OCI-LY7 (cell line): ENCODE measurements around the gene CAVIN1. TPM values are rescaled to one million over a fixed set of nuclear protein-coding genes. Genes with fewer than 3 reads are reported as not detected.

Source experiments
- BruUV-seq: library from RNA; stranded (reverse); fragments of 400-500 nt; replicated peaks from 2 replicates; lab custom pipeline; 2021; lab: Mats Ljungman, UMichigan
- CTCF ChIA-PET: fragments of 300-600 bp; sonication (Branson Sonifier 250); formaldehyde crosslinking; loops from one replicate; lab custom pipeline; 2022; ENCODE audit warnings: antibody characterized with exemption; ENCODE audit not compliant: unreplicated experiment; lab: Charles Lee
- POLR2A ChIA-PET: fragments of 300-600 bp; sonication (Branson Sonifier 250); formaldehyde crosslinking; loops from one replicate; lab custom pipeline; 2022; ENCODE audit warnings: antibody characterized with exemption; lab: Charles Lee
- DNase-seq: peaks from one replicate; pipeline ENCODE4 v3.0.0-alpha.2; 2015; ENCODE audit warnings: low spot score
- H2AFZ ChIP-seq: fragments of 200-600 bp; sonication (generic), shearing (Covaris generic); 2 replicates; pipeline ENCODE4 v1.6.1; 2014; ENCODE audit warnings: mild to moderate bottlenecking, antibody characterized with exemption, low read length, moderate library complexity
- H3K27ac ChIP-seq: fragments of 200-600 bp; sonication (generic); 2 replicates; pipeline ENCODE4 v1.5.1; 2014; ENCODE audit warnings: mixed run types, low read depth, mild to moderate bottlenecking, moderate library complexity, low read length, inconsistent platforms; ENCODE audit not compliant: poor library complexity, severe bottlenecking
- H3K36me3 ChIP-seq: fragments of 200-600 bp; sonication (generic); 2 replicates; pipeline ENCODE4 v1.6.1; 2014; ENCODE audit warnings: mild to moderate bottlenecking, antibody characterized with exemption, low read length, moderate library complexity, mixed read lengths; ENCODE audit not compliant: insufficient read depth
- H3K4me1 ChIP-seq: fragments of 200-600 bp; sonication (generic); 2 replicates; pipeline ENCODE4 v1.5.1; 2014; ENCODE audit warnings: mild to moderate bottlenecking, low read length; ENCODE audit not compliant: insufficient read depth, poor library complexity, severe bottlenecking
- H3K4me2 ChIP-seq: fragments of 200-600 bp; sonication (generic); 2 replicates; pipeline ENCODE4 v1.6.1; 2014; ENCODE audit warnings: mild to moderate bottlenecking, low read length
- H3K4me3 ChIP-seq: fragments of 200-600 bp; sonication (generic); 2 replicates; pipeline ENCODE4 v1.5.1; 2014; ENCODE audit warnings: mild to moderate bottlenecking, low read depth, low read length; ENCODE audit not compliant: poor library complexity, severe bottlenecking
- H3K79me2 ChIP-seq: fragments of 200-600 bp; sonication (generic); 2 replicates; pipeline ENCODE4 v1.6.1; 2016; ENCODE audit warnings: low read depth, mild to moderate bottlenecking, low read length, moderate library complexity, mixed read lengths; ENCODE audit not compliant: insufficient read depth
- H3K9me2 ChIP-seq: fragments of 200-600 bp; sonication (generic); 2 replicates; pipeline ENCODE4 v1.6.1; 2016; ENCODE audit warnings: mild to moderate bottlenecking, low read length, mixed read lengths; ENCODE audit not compliant: insufficient read depth
- H3K9me3 ChIP-seq: fragments of 200-600 bp; sonication (generic); 2 replicates; pipeline ENCODE4 v1.6.1; 2014; ENCODE audit warnings: mild to moderate bottlenecking, mixed run types, low read length, mixed read lengths
- H4K20me1 ChIP-seq: fragments of 200-600 bp; sonication (generic); 2 replicates; pipeline ENCODE4 v1.6.1; 2014; ENCODE audit warnings: mild to moderate bottlenecking, antibody characterized with exemption, low read length, moderate library complexity, mixed read lengths; ENCODE audit not compliant: insufficient read depth
- CTCF ChIP-seq: fragments of 200-600 bp; sonication (generic); conservative IDR thresholded peaks from 2 replicates; pipeline ENCODE4 v1.5.1; 2014; ENCODE audit warnings: mild to moderate bottlenecking, antibody characterized with exemption, low read length, moderate library complexity, mixed read lengths
- EZH2phosphoT487 ChIP-seq: fragments of 200-600 bp; sonication (generic); IDR thresholded peaks from 2 replicates; pipeline ENCODE4 v1.6.1; 2018; ENCODE audit warnings: low read depth, borderline replicate concordance, mild to moderate bottlenecking, mixed run types, antibody characterized with exemption, low read length, moderate library complexity, mixed read lengths
- intact Hi-C: fragments of 100-400 bp; cut with micrococcal nuclease; formaldehyde crosslinking; loops from one replicate; pipeline ENCODE4 v1.10.0; 2022; ENCODE audit not compliant: unreplicated experiment
- total RNA-seq, 2 experiments: library from RNA; depleted of rRNA in 1 of 2; stranded (reverse); fragments of >200 nt in 1 of 2; shearing (Covaris generic) in 1 of 2; gene quantifications; 2 replicates each; pipeline ENCODE4 v1.2.3, GENCODE V29; 2014 to 2022

Gene CAVIN1
- total RNA-seq, 2 experiments from 2014 or later, result 0.08 TPM; not detected in 1

DNA sequence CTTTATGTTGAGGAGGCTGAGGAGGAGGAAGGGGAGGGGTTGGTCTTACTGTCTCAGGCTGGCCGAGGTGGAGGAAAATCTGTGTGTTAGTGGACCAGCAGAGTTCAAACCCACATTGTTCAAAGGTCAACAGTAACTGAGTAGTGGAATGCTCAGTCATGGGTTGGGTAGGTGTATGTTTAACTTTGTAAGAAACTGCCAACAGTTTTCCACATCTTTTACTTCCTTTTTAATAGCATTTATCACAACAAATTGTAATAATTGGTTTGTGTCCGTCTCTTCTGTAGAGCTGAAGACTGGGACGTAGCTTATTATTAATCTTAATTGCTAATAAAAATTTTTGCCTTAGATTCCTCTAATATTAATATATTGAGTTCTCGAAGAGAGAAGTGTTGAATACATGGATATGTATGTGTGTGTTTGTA, 40.9 kb upstream of the CAVIN1 start:
- H3K9me3 ChIP-seq, result no peaks in the 10 kb centered on the region
- no peak for DNase-seq
- H3K79me2 ChIP-seq, result no peaks in the 10 kb centered on the region; the same call in 1 of the 2 replicates
- H3K4me3 ChIP-seq, result no peak overlapping the region
- no TSS peak for BruUV-seq
- no peak overlapping the region for H2AFZ ChIP-seq
- intact Hi-C loops, result no loop called here
- 0 out of 2 replicates have a peak, but pooled peaks cover 4% of the 10 kb centered on the region for H4K20me1 ChIP-seq
- H3K9me2 ChIP-seq, result no peaks in the 10 kb centered on the region
- no peak overlapping the region for H3K27ac ChIP-seq
- H3K4me2 ChIP-seq, result no peak overlapping the region
- POLR2A ChIA-PET, result no interaction called here
- CTCF ChIA-PET, result no interaction called here
- H3K4me1 ChIP-seq, result peaks cover 17% of the 10 kb centered on the region
- TF ChIP-seq CTCF (no peak), EZH2phosphoT487 (no peak)
- H3K36me3 ChIP-seq, result peaks cover 40% of the 10 kb centered on the region; the same call in 1 of the 2 replicates

DNA sequence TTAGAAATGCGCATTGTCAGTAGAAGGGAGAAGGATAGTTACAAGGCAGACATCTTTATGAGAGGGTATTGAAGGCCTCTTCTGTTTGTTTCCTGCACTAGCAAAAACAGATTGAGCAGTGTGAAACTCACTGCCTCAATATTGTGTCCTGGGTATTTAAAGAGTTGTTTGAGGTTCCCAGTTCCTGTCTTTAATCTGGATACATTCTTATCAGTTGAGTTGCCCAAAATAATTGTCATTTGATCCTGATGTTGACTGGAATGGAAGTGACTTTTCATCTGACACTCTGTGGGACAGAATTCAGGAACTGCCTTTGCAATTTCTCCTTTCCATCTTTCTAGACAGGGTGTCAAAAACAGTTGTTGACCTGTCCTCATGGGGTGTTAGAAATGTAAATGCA, 37.3 kb upstream of the CAVIN1 start:
- Histone ChIP-seq H3K4me3 (peak overlapping the region; percentile 84), H2AFZ (no peak overlapping the region), H3K4me2 (peak overlapping the region; percentile 94), H3K9me3 (no peaks in the 10 kb centered on the region), H3K36me3 (peaks cover 13% of the 10 kb centered on the region; the same call in 1 of the 2 replicates), H4K20me1 (peaks cover 10% of the 10 kb centered on the region; the same call in 1 of the 2 replicates), H3K79me2 (no peaks in the 10 kb centered on the region; the same call in 1 of the 2 replicates), H3K27ac (no peak overlapping the region), H3K4me1 (peaks cover 46% of the 10 kb centered on the region), H3K9me2 (no peaks in the 10 kb centered on the region)
- intact Hi-C loops, result no loop called here
- POLR2A ChIA-PET, result interaction anchor here (0.9 to 1.6 kb wide), 3 partner anchors 8 to 15 kb away, joined by 3 to 4 read pairs (median 3); no protein-coding TSS in a partner anchor
- CTCF ChIA-PET, result interaction anchor here (1.3 kb wide), 1 partner anchor 19 kb away, joined by 4 read pairs; no protein-coding TSS in a partner anchor
- TF ChIP-seq CTCF (no peak), EZH2phosphoT487 (no peak)
- no peak for DNase-seq
- no TSS peak for BruUV-seq

GRCh38 chr17:42459801-42460281, 36.8 kb upstream of the CAVIN1 start:
- intact Hi-C loops, result loop anchor here (5.0 kb wide), 1 partner anchor 443 kb away; the partner anchor contains the start of gene DNAJC7
- H3K36me3 ChIP-seq, result peaks cover 13% of the 10 kb centered on the region; the same call in 1 of the 2 replicates
- H3K4me3 ChIP-seq, result peak overlapping the region; percentile 84
- H3K9me3 ChIP-seq, result no peaks in the 10 kb centered on the region
- peak; percentile 42 for DNase-seq
- TF ChIP-seq EZH2phosphoT487 (no peak), CTCF (no peak)
- peak overlapping the region; percentile 65; the same call in 1 of the 2 replicates for H2AFZ ChIP-seq
- peaks cover 10% of the 10 kb centered on the region; the same call in 1 of the 2 replicates for H4K20me1 ChIP-seq
- CTCF ChIA-PET, result interaction anchor here (1.3 kb wide), 1 partner anchor 19 kb away, joined by 4 read pairs; no protein-coding TSS in a partner anchor
- no peaks in the 10 kb centered on the region; the same call in 1 of the 2 replicates for H3K79me2 ChIP-seq
- BruUV-seq, result no TSS peak
- POLR2A ChIA-PET, result interaction anchor here (1.6 kb wide), 2 partner anchors 9 to 10 kb away, joined by 3 to 4 read pairs; no protein-coding TSS in a partner anchor
- H3K27ac ChIP-seq, result peak overlapping the region; percentile 54
- no peaks in the 10 kb centered on the region for H3K9me2 ChIP-seq
- peak overlapping the region; percentile 94 for H3K4me2 ChIP-seq
- H3K4me1 ChIP-seq, result peaks cover 46% of the 10 kb centered on the region
